Psoas muscle (tissue), 8 donors: Measurements from ENCODE around the gene SLC39A9. TPM values are rescaled to one million over a fixed set of nuclear protein-coding genes. Genes with fewer than 3 reads are reported as not detected.

Experiments used
- ATAC-seq, 4 donors: fragments of 200-7000 bp; cut with Tn5 transposase; one replicate each; pipeline ENCODE4 v1.9.1; 2020; ENCODE audit warnings: moderate library complexity in 3 of 4, mild to moderate bottlenecking in 2 of 4
- DNase-seq, 2 donors: peaks; one replicate each; pipeline ENCODE4 v3.0.0-alpha.2; 2020
- H3K27ac ChIP-seq: fragments of 200-600 bp; one replicate; pipeline ENCODE4 v1.8.0; 2022
- H3K27me3 ChIP-seq, 3 donors: fragments of 200-600 bp in 1 of 3; one replicate each; pipeline versions ENCODE4 v1.6.1 to v1.8.0; 2013 to 2022; ENCODE audit warnings: low read length in 2 of 3, mild to moderate bottlenecking in 2 of 3, moderate library complexity in 1 of 3; ENCODE audit not compliant: insufficient read depth in 3 of 3
- H3K36me3 ChIP-seq, 2 donors: fragments of 200-600 bp in 1 of 2; one replicate each; pipeline versions ENCODE4 v1.6.1 to v1.8.0; 2013 to 2022; ENCODE audit warnings: low read depth in 1 of 2, mild to moderate bottlenecking in 1 of 2, moderate library complexity in 1 of 2; ENCODE audit not compliant: insufficient read depth in 1 of 2
- H3K4me1 ChIP-seq: fragments of 200-600 bp; one replicate; pipeline ENCODE4 v1.8.0; 2022
- H3K4me3 ChIP-seq: fragments of 200-600 bp; one replicate; pipeline ENCODE4 v1.8.0; 2022; ENCODE audit warnings: mild to moderate bottlenecking
- H3K9me3 ChIP-seq: fragments of 200-600 bp; one replicate; pipeline ENCODE4 v1.8.0; 2022
- CTCF ChIP-seq: fragments of 200-600 bp; IDR thresholded peaks from one replicate; pipeline ENCODE4 v1.8.0; 2022; ENCODE audit warnings: antibody characterized with exemption
- WGBS, 3 donors: extraction: QIAGEN DNeasy Blood & Tissue Kit; methylation state at CpG; one replicate each; pipeline versions ENCODE4 v1.1.6 to v1.1.7; 2013; 5-methylcytosine and 5-hydroxymethylcytosine counted together
- intact Hi-C, 2 donors: fragments of 100-400 bp; cut with DNase I; formaldehyde crosslinking; loops; one replicate each; pipeline versions ENCODE4 v1.11.0 to v1.14.2; 2022
- polyA plus RNA-seq, 3 donors: library from polyadenylated mRNA; stranded (reverse); fragments of 200-250 nt; gene quantifications; one replicate each; pipeline ENCODE4 v1.2.3, GENCODE V29; 2013
- total RNA-seq, 4 donors: library from RNA; stranded (reverse); fragmentation: NEBNext Ultra II Directional in 2 of 4; extraction: Animal tissue kit (Norgen Biotek cat#: 25700) in 2 of 4; gene quantifications; one replicate each; pipeline versions ENCODE4 v1.2.1 to v1.2.4, GENCODE V29; 2021 to 2023
- donor health status: healthy with polysubstance abuse.
- donor health status: DM: no; HTN: no; CAD: no; lungs with moderate emphysema.
- donor health status: Bipolar disorder and iron deficiency.
- donor health status: healthy.
- donor health status: DM: yes; HTN: yes; CAD: no.
- donor health status: DM: no; HTN: no; CAD: no.
- donor health status: DM: no; HTN: no; CAD: no.
- donor health status: DM: yes; HTN: yes; CAD: no.

SLC39A9 gene
- total and polyA plus RNA-seq, 7 donors = 6.1 to 19.8 (median 16.0) TPM

- no peak for DNase-seq
- H3K9me3 ChIP-seq = no peaks in the 10 kb centered on the region
- peak overlapping the region; percentile 66 for H3K27ac ChIP-seq
- WGBS, 3 donors = 73 to 84% (median 79%) methylated on average over 4 of the region's 4 CpGs
- H3K36me3 ChIP-seq = no peaks in the 10 kb centered on the region
- intact Hi-C loops = no loop called here
- no peaks in the 10 kb centered on the region for H3K27me3 ChIP-seq
- TF ChIP-seq CTCF = no peak
- ATAC-seq = peak in 3 of 4 donors; percentile 19 to 27 (median 23)
- H3K4me3 ChIP-seq = no peak overlapping the region
- peaks cover 29% of the 10 kb centered on the region for H3K4me1 ChIP-seq
Observed at GRCh38 chr14:69500736-69501135, 102.2 kb downstream of the SLC39A9 start.

GRCh38 chr14:69501423-69501838, 102.9 kb downstream of the SLC39A9 start:
- Histone ChIP-seq H3K4me1 (peaks cover 29% of the 10 kb centered on the region), H3K9me3 (no peaks in the 10 kb centered on the region), H3K27ac (peak overlapping the region; percentile 66), H3K36me3 (no peaks in the 10 kb centered on the region), H3K27me3 (no peaks in the 10 kb centered on the region), H3K4me3 (no peak overlapping the region)
- ATAC-seq (peak; percentile 91 to 98 (median 94)), DNase-seq (peak; percentile 67 to 89)
- WGBS, 3 donors = 15 to 19% (median 16%) methylated on average over 4 of the region's 4 CpGs
- no peak for TF ChIP-seq CTCF
- intact Hi-C loops = no loop called here

GRCh38 chr14:69504775-69505174, 106.3 kb downstream of the SLC39A9 start:
- no peak for DNase-seq
- WGBS, 3 donors = 53 to 75% (median 54%) methylated on average over 1 of the region's 1 CpG
- H3K4me1 ChIP-seq = peaks cover 28% of the 10 kb centered on the region
- intact Hi-C loops = no loop called here
- H3K36me3 ChIP-seq = no peaks in the 10 kb centered on the region
- no peaks in the 10 kb centered on the region for H3K9me3 ChIP-seq
- no peak overlapping the region for H3K27ac ChIP-seq
- H3K4me3 ChIP-seq = no peak overlapping the region
- H3K27me3 ChIP-seq = no peaks in the 10 kb centered on the region
- no peak for ATAC-seq
- TF ChIP-seq CTCF = no peak

- intact Hi-C loops = no loop called here
- no peak for TF ChIP-seq CTCF
- H3K4me1 ChIP-seq = peaks cover 20% of the 10 kb centered on the region
- 91 to 93% (median 92%) methylated on average over 8 of the region's 8 CpGs for WGBS, 3 donors
- no peak for DNase-seq
- H3K9me3 ChIP-seq = no peaks in the 10 kb centered on the region
- H3K4me3 ChIP-seq = no peak overlapping the region
- H3K36me3 ChIP-seq = no peaks in the 10 kb centered on the region
- ATAC-seq = no peak
- no peaks in the 10 kb centered on the region for H3K27me3 ChIP-seq
- H3K27ac ChIP-seq = no peak overlapping the region
Observed at GRCh38 chr14:69505338-69506240, 107.1 kb downstream of the SLC39A9 start.
